GM19324 (cell line): ENCODE results near the gene DUSP7.

Experiments
- ATAC-seq: cut with Tn5 transposase; IDR thresholded peaks from one replicate; pipeline ENCODE4 v1.9.1; 2021; ENCODE audit warnings: mild to moderate bottlenecking, moderate library complexity; ENCODE audit not compliant: unreplicated experiment, low FRiP score

DUSP7 gene

GRCh38 chr3:52069135-52069534 is 12.8 kb upstream of the DUSP7 start:
- ATAC-seq = no peak

GRCh38 chr3:52068730-52069129 is 12.4 kb upstream of the DUSP7 start:
- no peak for ATAC-seq

GRCh38 chr3:52068055-52068571 is 11.7 kb upstream of the DUSP7 start:
- no peak for ATAC-seq

- no peak for ATAC-seq
Observed at GRCh38 chr3:52067526-52067925, 11.2 kb upstream of the DUSP7 start.

- ATAC-seq = no peak
Observed at GRCh38 chr3:52067046-52067445, 10.7 kb upstream of the DUSP7 start.

GRCh38 chr3:52065264-52065756 is 8.9 kb upstream of the DUSP7 start:
- no peak for ATAC-seq

- no peak for ATAC-seq
Observed at GRCh38 chr3:52064561-52064960, 8.2 kb upstream of the DUSP7 start.

- no peak for ATAC-seq
Observed at GRCh38 chr3:52063026-52063723, 6.8 kb upstream of the DUSP7 start.

- no peak for ATAC-seq
Observed at GRCh38 chr3:52062505-52062904, 6.1 kb upstream of the DUSP7 start.

GRCh38 chr3:52061121-52061910 is 4.9 kb upstream of the DUSP7 start:
- ATAC-seq = no peak

GRCh38 chr3:52059781-52060180 is 3.4 kb upstream of the DUSP7 start:
- no peak for ATAC-seq

- no peak for ATAC-seq
Observed at GRCh38 chr3:52057812-52058495, 1.6 kb upstream of the DUSP7 start.

GRCh38 chr3:52056968-52057811 is 819 bp upstream of the DUSP7 start:
- peak; percentile 85 for ATAC-seq

- ATAC-seq = peak; percentile 21
Observed at GRCh38 chr3:52055537-52056351, 627 bp downstream of the DUSP7 start.

- no peak for ATAC-seq
Observed at GRCh38 chr3:52054661-52055511, 1.5 kb downstream of the DUSP7 start.

GRCh38 chr3:52053307-52054304 is 2.8 kb downstream of the DUSP7 start:
- no peak for ATAC-seq

GRCh38 chr3:52052831-52053306 is 3.5 kb downstream of the DUSP7 start:
- no peak for ATAC-seq
